ENCODE measurements around the gene SDR42E2. TPM values are rescaled to one million over a fixed set of nuclear protein-coding genes. Genes with fewer than 3 reads are reported as not detected.

SDR42E2 gene
- total and polyA plus RNA-seq, 7 experiments from 2014 or later = 0.07 to 1.6 (median 0.81) TPM; not detected in 1

- peaks cover 0 to 10% (median 4%) of the 10 kb centered on the region in 5 donors for H3K36me3 Mint-ChIP-seq
Observed at GRCh38 chr16:22191532-22192260, 29.4 kb downstream of the SDR42E2 start.

GRCh38 chr16:22192261-22193062 is 30.2 kb downstream of the SDR42E2 start:
- peak overlapping the region; percentile 92 for H3K4me3 ChIP-seq (ENCODE audit: low read length)
- peaks cover 46 to 81% (median 69%) of the 10 kb centered on the region in 7 donors for H3K4me1 Mint-ChIP-seq
- H3K4me3 Mint-ChIP-seq = peak overlapping the region; percentile 78 to 99 (median 96)
- peak overlapping the region; percentile 99 for H3K27ac ChIP-seq (ENCODE audit: low read depth, low read length)
- intact Hi-C loops (cut with micrococcal nuclease) = loop anchor here (5.0 kb wide), 3 partner anchors 165 to 1365 kb away; partner anchors contain the start of genes CDR2 (in 1 of the 2), EARS2 (in 1 of the 2) and UBFD1 (in 1 of the 2)
- H3K36me3 ChIP-seq (ENCODE audit: control insufficient read depth in 2 of 3, insufficient read depth in 3 of 3, low read length in 3 of 3) = no peaks in the 10 kb centered on the region
- H3K4me1 ChIP-seq (ENCODE audit: control insufficient read depth in 2 of 2, insufficient read depth in 2 of 2, low read length in 2 of 2) = peaks cover 47 to 59% of the 10 kb centered on the region in 2 donors
- POLR2A ChIA-PET = interaction anchor here (0.8 to 9.0 kb wide), 15 partner anchors 13 to 547 kb away, joined by 3 to 167 read pairs (median 4); partner anchors contain the start of genes EEF2K, MOSMO, POLR3E and UQCRC2
- peaks cover 0 to 12% (median 7%) of the 10 kb centered on the region in 11 donors for H3K9me3 Mint-ChIP-seq
- H3K27me3 ChIP-seq (ENCODE audit: control insufficient read depth in 2 of 2, insufficient read depth in 2 of 2, low read length in 2 of 2) = no peaks in the 10 kb centered on the region
- H3K27ac Mint-ChIP-seq = peak overlapping the region; percentile 98 to 100 (median 100)
- ATAC-seq (peak; percentile 21), DNase-seq (peak; percentile 57 to 94 (median 82))
- no peaks in the 10 kb centered on the region for H3K9me3 ChIP-seq (ENCODE audit: control insufficient read depth in 2 of 3, low read length in 3 of 3)
- peaks cover 0 to 5% (median 0%) of the 10 kb centered on the region in 5 donors for H3K27me3 Mint-ChIP-seq
- peaks cover 0 to 10% (median 4%) of the 10 kb centered on the region in 5 donors for H3K36me3 Mint-ChIP-seq
- CTCF ChIA-PET = interaction anchor here (1.9 to 2.8 kb wide), 2 partner anchors 105 to 108 kb away, joined by 6 to 21 read pairs; partner anchors contain the start of gene POLR3E

More at GRCh38 chr16:22191532-22192260, 29.4 kb downstream of the SDR42E2 start:
- peak in 5 of 9 donors; percentile 50 to 63 (median 55) for DNase-seq
- Mint-ChIP-seq H3K27ac (peak overlapping the region; percentile 98 to 100 (median 100)), H3K27me3 (peaks cover 0 to 5% (median 0%) of the 10 kb centered on the region in 5 donors), H3K9me3 (peaks cover 0 to 12% (median 7%) of the 10 kb centered on the region in 11 donors), H3K4me3 (peak overlapping the region; percentile 78 to 99 (median 96)), H3K4me1 (peaks cover 42 to 80% (median 66%) of the 10 kb centered on the region in 7 donors)
- Histone ChIP-seq H3K27me3 (ENCODE audit: control insufficient read depth in 2 of 2, insufficient read depth in 2 of 2, low read length in 2 of 2) (no peaks in the 10 kb centered on the region), H3K9me3 (ENCODE audit: control insufficient read depth in 2 of 3, low read length in 3 of 3) (no peaks in the 10 kb centered on the region), H3K4me3 (ENCODE audit: low read length) (peak overlapping the region; percentile 92), H3K4me1 (ENCODE audit: control insufficient read depth in 2 of 2, insufficient read depth in 2 of 2, low read length in 2 of 2) (peaks cover 47 to 59% of the 10 kb centered on the region in 2 donors), H3K27ac (ENCODE audit: low read depth, low read length) (peak overlapping the region; percentile 99), H3K36me3 (ENCODE audit: control insufficient read depth in 2 of 3, insufficient read depth in 3 of 3, low read length in 3 of 3) (no peaks in the 10 kb centered on the region)
- intact Hi-C loops (cut with micrococcal nuclease) = loop anchor here (1.0 to 5.0 kb wide), 7 partner anchors 15 to 1366 kb away; partner anchors contain the start of genes CDR2 (in 2 of the 2), EARS2 (in 1 of the 2), EEF2K (in 1 of the 2) and UBFD1 (in 1 of the 2)
- ChIA-PET POLR2A (interaction anchor here (0.5 to 9.0 kb wide), 18 partner anchors 14 to 1291 kb away, joined by 3 to 167 read pairs (median 4); partner anchors contain the start of genes DCUN1D3, EEF2K, LYRM1 and MOSMO), CTCF (interaction anchor here (1.9 to 2.8 kb wide), 2 partner anchors 106 to 109 kb away, joined by 6 to 21 read pairs; partner anchors contain the start of gene POLR3E)
- ATAC-seq = no peak

GRCh38 chr16:22193063-22193411 is 30.7 kb downstream of the SDR42E2 start:
- Mint-ChIP-seq H3K27me3 (peaks cover 0 to 5% (median 0%) of the 10 kb centered on the region in 5 donors), H3K36me3 (peaks cover 0 to 10% (median 4%) of the 10 kb centered on the region in 5 donors), H3K4me3 (peak overlapping the region in 7 of 10 donors; percentile 15 to 99 (median 96)), H3K4me1 (peaks cover 44 to 80% (median 72%) of the 10 kb centered on the region in 7 donors), H3K9me3 (peaks cover 0 to 12% (median 7%) of the 10 kb centered on the region in 11 donors), H3K27ac (peak overlapping the region; percentile 98 to 100 (median 100))
- peaks cover 46 to 53% of the 10 kb centered on the region in 2 donors for H3K4me1 ChIP-seq (ENCODE audit: control insufficient read depth in 2 of 2, insufficient read depth in 2 of 2, low read length in 2 of 2)
- H3K27me3 ChIP-seq (ENCODE audit: control insufficient read depth in 2 of 2, insufficient read depth in 2 of 2, low read length in 2 of 2) = no peaks in the 10 kb centered on the region
- ATAC-seq (no peak), DNase-seq (no peak)
- ChIA-PET CTCF (interaction anchor here (1.9 to 2.8 kb wide), 2 partner anchors 104 to 107 kb away, joined by 6 to 21 read pairs; partner anchors contain the start of gene POLR3E), POLR2A (interaction anchor here (1.1 to 9.0 kb wide), 9 partner anchors 13 to 548 kb away, joined by 3 to 167 read pairs (median 4); partner anchors contain the start of genes EEF2K, MOSMO and POLR3E)
- H3K36me3 ChIP-seq (ENCODE audit: control insufficient read depth in 2 of 3, insufficient read depth in 3 of 3, low read length in 3 of 3) = no peaks in the 10 kb centered on the region
- H3K9me3 ChIP-seq (ENCODE audit: control insufficient read depth in 2 of 3, low read length in 3 of 3) = no peaks in the 10 kb centered on the region
- intact Hi-C loops (cut with micrococcal nuclease) = loop anchor here (5.0 kb wide), 3 partner anchors 164 to 1364 kb away; partner anchors contain the start of genes CDR2 (in 1 of the 2), EARS2 (in 1 of the 2) and UBFD1 (in 1 of the 2)
- H3K4me3 ChIP-seq (ENCODE audit: low read length) = peak overlapping the region; percentile 92
- peak overlapping the region; percentile 99 for H3K27ac ChIP-seq (ENCODE audit: low read depth, low read length)

- Histone ChIP-seq H3K4me1 (ENCODE audit: control insufficient read depth in 2 of 2, insufficient read depth in 2 of 2, low read length in 2 of 2) (peaks cover 30 to 36% of the 10 kb centered on the region in 2 donors), H3K27me3 (ENCODE audit: control insufficient read depth in 2 of 2, insufficient read depth in 2 of 2, low read length in 2 of 2) (no peaks in the 10 kb centered on the region), H3K9me3 (ENCODE audit: control insufficient read depth in 2 of 3, low read length in 3 of 3) (no peaks in the 10 kb centered on the region), H3K27ac (ENCODE audit: low read depth, low read length) (peak overlapping the region; percentile 99), H3K36me3 (ENCODE audit: control insufficient read depth in 2 of 3, insufficient read depth in 3 of 3, low read length in 3 of 3) (no peaks in the 10 kb centered on the region), H3K4me3 (ENCODE audit: low read length) (peak overlapping the region; percentile 71)
- Mint-ChIP-seq H3K27me3 (peaks cover 0 to 5% (median 0%) of the 10 kb centered on the region in 5 donors), H3K36me3 (peaks cover 0 to 10% (median 4%) of the 10 kb centered on the region in 5 donors), H3K4me3 (peak overlapping the region; percentile 73 to 99 (median 90)), H3K9me3 (peaks cover 0 to 12% (median 7%) of the 10 kb centered on the region in 11 donors), H3K27ac (peak overlapping the region; percentile 95 to 100 (median 99)), H3K4me1 (peaks cover 31 to 67% (median 60%) of the 10 kb centered on the region in 7 donors)
- intact Hi-C loops (cut with micrococcal nuclease) = loop anchor here (1.0 to 5.0 kb wide), 5 partner anchors 11 to 1362 kb away; partner anchors contain the start of genes EEF2K (in 2 of the 2), POLR3E (in 2 of the 2), CDR2 (in 1 of the 2) and EARS2 (in 1 of the 2)
- DNase-seq (peak in 5 of 9 donors; percentile 10 to 69 (median 30)), ATAC-seq (no peak)
- CTCF ChIA-PET = interaction anchor here (0.7 to 2.8 kb wide), 5 partner anchors 10 to 511 kb away, joined by 3 to 18 read pairs (median 4); partner anchors contain the start of gene POLR3E
- POLR2A ChIA-PET = interaction anchor here (0.6 to 9.0 kb wide), 7 partner anchors 11 to 243 kb away, joined by 3 to 167 read pairs (median 3); partner anchors contain the start of genes EEF2K and POLR3E
Observed at GRCh38 chr16:22194707-22195444, 32.6 kb downstream of the SDR42E2 start.

GRCh38 chr16:22195445-22195694 is 33.1 kb downstream of the SDR42E2 start:
- H3K36me3 Mint-ChIP-seq = peaks cover 0 to 10% (median 4%) of the 10 kb centered on the region in 5 donors
- ATAC-seq (no peak), DNase-seq (no peak)
- intact Hi-C loops (cut with micrococcal nuclease) = loop anchor here (1.0 kb wide), 2 partner anchors 11 to 102 kb away; partner anchors contain the start of genes EEF2K (in 2 of the 2) and POLR3E (in 2 of the 2)
- ChIA-PET CTCF (interaction anchor here (0.6 to 2.8 kb wide), 6 partner anchors 9 to 511 kb away, joined by 3 to 18 read pairs (median 4); partner anchors contain the start of gene POLR3E), POLR2A (interaction anchor here (1.3 to 9.0 kb wide), 5 partner anchors 11 to 243 kb away, joined by 3 to 167 read pairs (median 5); partner anchors contain the start of genes EEF2K and POLR3E)
- no peaks in the 10 kb centered on the region for H3K27me3 ChIP-seq (ENCODE audit: control insufficient read depth in 2 of 2, insufficient read depth in 2 of 2, low read length in 2 of 2)
- H3K4me3 Mint-ChIP-seq = peak overlapping the region; percentile 73 to 99 (median 90)
- peak overlapping the region; percentile 71 for H3K4me3 ChIP-seq (ENCODE audit: low read length)
- no peaks in the 10 kb centered on the region for H3K36me3 ChIP-seq (ENCODE audit: control insufficient read depth in 2 of 3, insufficient read depth in 3 of 3, low read length in 3 of 3)
- no peaks in the 10 kb centered on the region for H3K9me3 ChIP-seq (ENCODE audit: control insufficient read depth in 2 of 3, low read length in 3 of 3)
- H3K4me1 Mint-ChIP-seq = peaks cover 31 to 67% (median 59%) of the 10 kb centered on the region in 7 donors
- H3K27ac Mint-ChIP-seq = peak overlapping the region; percentile 95 to 100 (median 99)
- peaks cover 0 to 12% (median 7%) of the 10 kb centered on the region in 11 donors for H3K9me3 Mint-ChIP-seq
- peaks cover 30 to 36% of the 10 kb centered on the region in 2 donors for H3K4me1 ChIP-seq (ENCODE audit: control insufficient read depth in 2 of 2, insufficient read depth in 2 of 2, low read length in 2 of 2)
- peak overlapping the region; percentile 99 for H3K27ac ChIP-seq (ENCODE audit: low read depth, low read length)
- H3K27me3 Mint-ChIP-seq = peaks cover 0 to 5% (median 0%) of the 10 kb centered on the region in 5 donors
